Measurements from ENCODE around the gene ACOT9.

GRCh38 chrX:23727206-23727605 is 15.9 kb downstream of the ACOT9 start:
- TF ChIP-seq CTCF (conservative IDR thresholded peaks at IDR 0.05; ENCODE audit: low read depth, low read length) (no peak), EZH2 (IDR thresholded peaks at IDR 0.05; ENCODE audit: borderline replicate concordance, low read depth, low read length, poor library complexity, severe bottlenecking) (no peak)
